ENCODE results near the gene CACYBP.

GRCh38 chr1:175024773-175025172 is 25.0 kb downstream of the CACYBP start:
- TF ChIP-seq, protein P1, sequence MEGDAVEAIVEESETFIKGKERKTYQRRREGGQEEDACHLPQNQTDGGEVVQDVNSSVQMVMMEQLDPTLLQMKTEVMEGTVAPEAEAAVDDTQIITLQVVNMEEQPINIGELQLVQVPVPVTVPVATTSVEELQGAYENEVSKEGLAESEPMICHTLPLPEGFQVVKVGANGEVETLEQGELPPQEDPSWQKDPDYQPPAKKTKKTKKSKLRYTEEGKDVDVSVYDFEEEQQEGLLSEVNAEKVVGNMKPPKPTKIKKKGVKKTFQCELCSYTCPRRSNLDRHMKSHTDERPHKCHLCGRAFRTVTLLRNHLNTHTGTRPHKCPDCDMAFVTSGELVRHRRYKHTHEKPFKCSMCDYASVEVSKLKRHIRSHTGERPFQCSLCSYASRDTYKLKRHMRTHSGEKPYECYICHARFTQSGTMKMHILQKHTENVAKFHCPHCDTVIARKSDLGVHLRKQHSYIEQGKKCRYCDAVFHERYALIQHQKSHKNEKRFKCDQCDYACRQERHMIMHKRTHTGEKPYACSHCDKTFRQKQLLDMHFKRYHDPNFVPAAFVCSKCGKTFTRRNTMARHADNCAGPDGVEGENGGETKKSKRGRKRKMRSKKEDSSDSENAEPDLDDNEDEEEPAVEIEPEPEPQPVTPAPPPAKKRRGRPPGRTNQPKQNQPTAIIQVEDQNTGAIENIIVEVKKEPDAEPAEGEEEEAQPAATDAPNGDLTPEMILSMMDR (IDR thresholded peaks at IDR 0.05): no peak
- no peak for TF ChIP-seq POLR2AphosphoS5 (IDR thresholded peaks at IDR 0.05)
- no peak for TF ChIP-seq POLR2A (IDR thresholded peaks at IDR 0.05)
